IMR-90 (cell line): ENCODE measurements around the gene SLC4A9. TPM values are rescaled to one million over a fixed set of nuclear protein-coding genes. Genes with fewer than 3 reads are reported as not detected.

ENCODE experiments used
- ATAC-seq: fragments of 200-7000 bp; cut with Tn5 transposase; 2 replicates; pipeline ENCODE4 v1.9.1; 2020; ENCODE audit warnings: low read depth, mild to moderate bottlenecking, moderate library complexity
- BruUV-seq: library from RNA; stranded (reverse); fragments of 400-500 nt; replicated peaks from 2 replicates; lab custom pipeline; 2021; lab: Mats Ljungman, UMichigan
- CTCF ChIA-PET: fragments of 300-600 bp; formaldehyde crosslinking; extraction: SDS; loops from one replicate; lab custom pipeline; 2021; ENCODE audit warnings: antibody characterized with exemption; lab: Yijun Ruan, JAX
- POLR2A ChIA-PET: fragments of 300-600 bp; sonication (Branson Sonifier 250); formaldehyde crosslinking; loops from one replicate; lab custom pipeline; 2022; ENCODE audit warnings: antibody characterized with exemption; ENCODE audit not compliant: unreplicated experiment; lab: Charles Lee
- DNase-seq: peaks from one replicate; pipeline ENCODE4 v3.0.0; 2013
- H2AFZ ChIP-seq: replicated peaks from 2 replicates; pipeline ENCODE3; 2013; ENCODE audit warnings: low read length, mild to moderate bottlenecking; ENCODE audit not compliant: poor library complexity
- H2AK5ac ChIP-seq: 2 replicates; pipeline ENCODE4 v1.6.1; 2013; ENCODE audit warnings: low read depth, low read length, inconsistent platforms
- H2AK9ac ChIP-seq: replicated peaks from 2 replicates; pipeline ENCODE3; 2013; ENCODE audit warnings: mild to moderate bottlenecking, low read depth, low read length, moderate library complexity; ENCODE audit not compliant: poor library complexity
- H2BK120ac ChIP-seq: 2 replicates; pipeline ENCODE4 v1.6.1; 2013; ENCODE audit warnings: low read depth, low read length, inconsistent platforms
- H2BK15ac ChIP-seq: 3 replicates; pipeline ENCODE4 v1.6.1; 2013; ENCODE audit warnings: low read depth, low read length, inconsistent platforms
- H2BK20ac ChIP-seq: 2 replicates; pipeline ENCODE4 v1.6.1; 2013; ENCODE audit warnings: low read depth, mild to moderate bottlenecking, inconsistent platforms, low read length, moderate library complexity
- H2BK5ac ChIP-seq: 2 replicates; pipeline ENCODE4 v1.6.1; 2013; ENCODE audit warnings: mild to moderate bottlenecking, low read depth, low read length, inconsistent platforms; ENCODE audit not compliant: poor library complexity, severe bottlenecking
- H3K14ac ChIP-seq: replicated peaks from 2 replicates; pipeline ENCODE4 v1.6.1; 2013; ENCODE audit warnings: low read depth, low read length, inconsistent platforms
- H3K18ac ChIP-seq: 2 replicates; pipeline ENCODE4 v1.6.1; 2013; ENCODE audit warnings: low read depth, low read length, control low read depth
- H3K23ac ChIP-seq: 2 replicates; pipeline ENCODE4 v1.6.1; 2013; ENCODE audit warnings: low read depth, low read length, inconsistent platforms
- H3K27ac ChIP-seq: 2 replicates; pipeline ENCODE4 v1.5.1; 2013; ENCODE audit warnings: mild to moderate bottlenecking, control low read depth, low read length; ENCODE audit not compliant: insufficient read depth
- H3K27me3 ChIP-seq: 2 replicates; pipeline ENCODE4 v1.6.1; 2013; ENCODE audit warnings: low read length; ENCODE audit not compliant: control insufficient read depth, insufficient read depth
- H3K36me3 ChIP-seq: 2 replicates; pipeline ENCODE4 v1.6.1; 2013; ENCODE audit warnings: low read length, mixed read lengths; ENCODE audit not compliant: control insufficient read depth, insufficient read depth
- H3K4ac ChIP-seq: 2 replicates; pipeline ENCODE4 v1.6.1; 2013; ENCODE audit warnings: low read depth, low read length, inconsistent platforms
- H3K4me1 ChIP-seq: 2 replicates; pipeline ENCODE4 v1.6.1; 2013; ENCODE audit warnings: low read length, mixed read lengths; ENCODE audit not compliant: control insufficient read depth, insufficient read depth
- H3K4me2 ChIP-seq: 2 replicates; pipeline ENCODE4 v1.6.1; 2013; ENCODE audit warnings: low read depth, mild to moderate bottlenecking, control low read depth, low read length, moderate library complexity
- H3K4me3 ChIP-seq: 2 replicates; pipeline ENCODE4 v1.5.1; 2013; ENCODE audit warnings: low read depth, mild to moderate bottlenecking, control low read depth, low read length, moderate library complexity; ENCODE audit not compliant: insufficient read depth
- H3K56ac ChIP-seq: 2 replicates; pipeline ENCODE4 v1.6.1; 2013; ENCODE audit warnings: low read length, inconsistent platforms; ENCODE audit not compliant: insufficient read depth; ENCODE audit errors: extremely low read depth
- H3K79me1 ChIP-seq, 2 experiments: 2 replicates each; pipeline ENCODE4 v1.6.1; 2013; ENCODE audit warnings: low read length in 2 of 2, inconsistent platforms in 1 of 2, low read depth in 1 of 2
- H3K9ac ChIP-seq: 2 replicates; pipeline ENCODE4 v1.6.1; 2013; ENCODE audit warnings: low read depth, low read length, control low read depth
- H3K9me1 ChIP-seq: 2 replicates; pipeline ENCODE4 v1.6.1; 2013; ENCODE audit warnings: low read length, inconsistent platforms; ENCODE audit not compliant: insufficient read depth
- H3K9me3 ChIP-seq: 2 replicates; pipeline ENCODE4 v1.6.1; 2013; ENCODE audit warnings: low read length; ENCODE audit not compliant: control insufficient read depth, insufficient read depth
- H4K20me1 ChIP-seq: 2 replicates; pipeline ENCODE4 v1.6.1; 2013; ENCODE audit warnings: low read length, inconsistent platforms; ENCODE audit not compliant: insufficient read depth
- H4K5ac ChIP-seq: 2 replicates; pipeline ENCODE4 v1.6.1; 2013; ENCODE audit warnings: mild to moderate bottlenecking, low read depth, low read length, control low read depth
- H4K8ac ChIP-seq, 2 experiments: 2 replicates each; pipeline ENCODE4 v1.6.1; 2013; ENCODE audit warnings: low read depth in 2 of 2, low read length in 2 of 2, control low read depth in 1 of 2, inconsistent platforms in 1 of 2
- H4K91ac ChIP-seq: 2 replicates; pipeline ENCODE4 v1.6.1; 2013; ENCODE audit warnings: low read depth, low read length, inconsistent platforms; ENCODE audit not compliant: insufficient read depth
- CEBPB ChIP-seq: IDR thresholded peaks from 2 replicates; pipeline ENCODE4 v1.6.1; 2012; ENCODE audit warnings: low read depth, low read length, improper control_type of control experiment
- CHD1 ChIP-seq: IDR thresholded peaks from 2 replicates; pipeline ENCODE4 v1.6.1; 2012; ENCODE audit warnings: low read depth, low read length, improper control_type of control experiment
- CTCF ChIP-seq: conservative IDR thresholded peaks from 2 replicates; pipeline ENCODE4 v1.5.1; 2012; ENCODE audit warnings: mild to moderate bottlenecking, low read depth, low read length, improper control_type of control experiment
- ELK1 ChIP-seq: fragments of 150-350 bp; IDR thresholded peaks from 2 replicates; pipeline ENCODE4 v1.6.1; 2016; ENCODE audit warnings: low read depth, mild to moderate bottlenecking, low read length, moderate library complexity, borderline replicate concordance
- FOS ChIP-seq: fragments of 150-350 bp; IDR thresholded peaks from 2 replicates; pipeline ENCODE4 v1.6.1; 2016; ENCODE audit warnings: low read depth, low read length
- MAFK ChIP-seq: IDR thresholded peaks from 2 replicates; pipeline ENCODE4 v1.6.1; 2012; ENCODE audit warnings: low read depth, low read length, improper control_type of control experiment
- MAZ ChIP-seq: IDR thresholded peaks from 2 replicates; pipeline ENCODE4 v1.6.1; 2012; ENCODE audit warnings: low read depth, mild to moderate bottlenecking, low read length, improper control_type of control experiment, moderate library complexity, borderline replicate concordance
- MXI1 ChIP-seq: IDR thresholded peaks from 2 replicates; pipeline ENCODE4 v1.6.1; 2012; ENCODE audit warnings: low read depth, mild to moderate bottlenecking, low read length, moderate library complexity, borderline replicate concordance
- NFE2L2 ChIP-seq: fragments of 150-350 bp; IDR thresholded peaks from 2 replicates; pipeline ENCODE4 v1.6.1; 2016; ENCODE audit warnings: low read depth, mild to moderate bottlenecking, low read length
- POLR2A ChIP-seq: IDR thresholded peaks from 2 replicates; pipeline ENCODE4 v1.6.1; 2012; ENCODE audit warnings: mild to moderate bottlenecking, low read depth, low read length
- RAD21 ChIP-seq: IDR thresholded peaks from 2 replicates; pipeline ENCODE4 v1.6.1; 2012; ENCODE audit warnings: low read length, improper control_type of control experiment
- RCOR1 ChIP-seq: IDR thresholded peaks from 2 replicates; pipeline ENCODE4 v1.6.1; 2012; ENCODE audit warnings: mild to moderate bottlenecking, low read length, improper control_type of control experiment; ENCODE audit not compliant: insufficient replicate concordance
- RFX5 ChIP-seq: IDR thresholded peaks from 2 replicates; pipeline ENCODE4 v1.8.0; 2012; ENCODE audit warnings: low read depth, mild to moderate bottlenecking, low read length, moderate library complexity
- SMC3 ChIP-seq: fragments of 150-350 bp; IDR thresholded peaks from 2 replicates; pipeline ENCODE4 v1.6.1; 2016; ENCODE audit warnings: low read depth, mild to moderate bottlenecking, antibody characterized with exemption, low read length, moderate library complexity
- USF2 ChIP-seq: fragments of 150-350 bp; IDR thresholded peaks from 2 replicates; pipeline ENCODE4 v1.6.1; 2017; ENCODE audit warnings: mild to moderate bottlenecking, antibody characterized with exemption, low read length, low read depth
- WGBS, 2 experiments: methylation state at CpG; one replicate each; pipeline versions ENCODE4 v1.1.5 to v1.1.7; 2013; ENCODE audit warnings: missing lambda C conversion rate in 2 of 2; ENCODE audit not compliant: insufficient read length in 1 of 2; ENCODE audit errors: extremely low coverage in 2 of 2; 5-methylcytosine and 5-hydroxymethylcytosine counted together
- dilution Hi-C: fragments of 300-500 bp; cut with HindIII; formaldehyde crosslinking; loops from one replicate; pipeline ENCODE4 v1.14.3; 2018; ENCODE audit warnings: low sequenced_read_pairs; ENCODE audit not compliant: unreplicated experiment
- in situ Hi-C: fragments of 300-500 bp; cut with MboI; formaldehyde crosslinking; loops from 3 replicates; pipeline ENCODE4 v1.14.3; 2019; ENCODE audit warnings: low sequenced_read_pairs, inconsistent platforms, mixed read lengths
- intact Hi-C: fragments of 100-400 bp; cut with micrococcal nuclease; formaldehyde crosslinking; loops from 2 replicates; pipeline ENCODE4 v1.10.0; 2022
- polyA plus RNA-seq, 3 experiments: library from polyadenylated mRNA; depleted of rRNA; stranded (reverse); fragments of >200 nt; gene quantifications; 2 replicates each; pipeline ENCODE4 v1.2.3, GENCODE V29; 2012; ENCODE audit warnings: low replicate concordance in 1 of 3
- total RNA-seq: library from RNA; depleted of rRNA; stranded (reverse); fragments of >200 nt; gene quantifications from 2 replicates; pipeline ENCODE4 v1.2.3, GENCODE V29; 2012

Gene SLC4A9
- total and polyA plus RNA-seq, 2 of the 4 experiments (the other 2 are of a cell fraction), result not detected

GRCh38 chr5:140357726-140358093 is 2.3 kb upstream of the SLC4A9 start:
- intact Hi-C loops, result loop anchor here (1.0 to 10.0 kb wide), 3 partner anchors 113 to 283 kb away; partner anchors contain the start of gene CYSTM1

More at GRCh38 chr5:140357726-140358093, 2.3 kb upstream of the SLC4A9 start:
- Histone ChIP-seq H3K56ac (no peak overlapping the region), H3K4ac (no peak overlapping the region), H3K27ac (no peak overlapping the region), H2AK9ac (peak overlapping the region; percentile 57), H3K23ac (no peak overlapping the region), H4K8ac (peak overlapping the region in 1 of 2 experiments; percentile 77; a peak in 2 of 4 replicates), H2BK120ac (no peak overlapping the region), H3K9me3 (no peaks in the 10 kb centered on the region), H3K9me1 (0 out of 2 replicates have a peak, but pooled peaks cover 6% of the 10 kb centered on the region), H4K91ac (no peak overlapping the region; the same call in 1 of the 2 replicates), H4K20me1 (no peaks in the 10 kb centered on the region), H2BK20ac (no peak overlapping the region), H2BK5ac (no peak overlapping the region), H2AFZ (peak overlapping the region; percentile 87), H3K4me2 (peak overlapping the region; percentile 78), H3K79me1 (no peaks in the 10 kb centered on the region), H3K36me3 (no peaks in the 10 kb centered on the region), H3K9ac (no peak overlapping the region; the same call in 1 of the 2 replicates), H2AK5ac (no peak overlapping the region), H3K14ac (no peak overlapping the region), H2BK15ac (no peak overlapping the region), H3K18ac (no peak overlapping the region), H3K4me1 (no peaks in the 10 kb centered on the region), H3K4me3 (peak overlapping the region; percentile 5; the same call in 1 of the 2 replicates), H3K27me3 (no peaks in the 10 kb centered on the region; the same call in 1 of the 2 replicates), H4K5ac (no peak overlapping the region)
- dilution Hi-C loops (no loop called here), in situ Hi-C loops (loop anchor here (25.0 kb wide), 1 partner anchor 570 kb away; the partner anchor contains the start of gene PSD2)
- BruUV-seq, result no TSS peak
- CTCF ChIA-PET, result no interaction called here
- TF ChIP-seq FOS (no peak), MAFK (no peak), NFE2L2 (no peak), RAD21 (peak; percentile 87), CTCF (peak; percentile 96), USF2 (no peak), RFX5 (no peak), CHD1 (no peak), SMC3 (peak; percentile 89), MAZ (no peak), CEBPB (no peak), ELK1 (no peak), POLR2A (no peak), MXI1 (no peak), RCOR1 (no peak)
- WGBS, 2 experiments, result 20% methylated on average over 1 of the region's 18 CpGs; no CpG with 5 or more reads in 1 of the 2 experiments
- POLR2A ChIA-PET, result no interaction called here
- peak; percentile 99 for ATAC-seq
- DNase-seq, result peak; percentile 83
